Cardiac septum (tissue), 1 donor: Measurements from ENCODE around the gene HYAL2. TPM values are rescaled to one million over a fixed set of nuclear protein-coding genes. Genes with fewer than 3 reads are reported as not detected.
A peak's percentile ranks its signal among the peaks of the same experiment; 100 is the strongest.

Experiments used
- DNase-seq: peaks from one replicate; pipeline ENCODE4 v3.0.0-alpha.2; 2020; ENCODE audit warnings: low spot score
- intact Hi-C: fragments of 100-400 bp; cut with DNase I; formaldehyde crosslinking; loops from one replicate; pipeline ENCODE4 v1.14.0; 2022
- total RNA-seq: library from RNA; stranded (reverse); fragmentation: NEBNext Ultra II Directional; extraction: Animal tissue kit (Norgen Biotek cat#: 25700); gene quantifications from one replicate; pipeline ENCODE4 v1.2.1, GENCODE V29; 2021
- donor health status: DM: no; HTN: no; CAD: no.

The HYAL2 gene
- total RNA-seq, 1 donor from 2014 or later = 42.0 TPM

GRCh38 chr3:50352781-50353180, 30.2 kb upstream of the HYAL2 start:
- intact Hi-C loops = loop anchor here (5.0 kb wide), 2 partner anchors 260 to 1150 kb away; partner anchors contain the start of genes CISH and DCAF1
- DNase-seq = no peak

GRCh38 chr3:50351323-50351697, 28.8 kb upstream of the HYAL2 start:
- intact Hi-C loops = loop anchor here (1.0 to 5.0 kb wide), 3 partner anchors 8 to 1151 kb away; partner anchors contain the start of genes CISH, DCAF1 and TMEM115
- DNase-seq = no peak

- DNase-seq = peak; percentile 100
- intact Hi-C loops = loop anchor here (1.0 to 5.0 kb wide), 3 partner anchors 9 to 1152 kb away; partner anchors contain the start of genes CISH, DCAF1 and TMEM115
These were observed 28.2 kb upstream of the HYAL2 start, which contains the start of the genes CYB561D2 and NPRL2 for GRCh38 chr3:50350527-50351322. Gene CYB561D2 (plus strand): TSS chr3:50350862. CDS start chr3:50351434, 572 bp downstream. Gene NPRL2 (minus strand): TSS chr3:50350775. CDS start chr3:50350652, 123 bp downstream.

- intact Hi-C loops = loop anchor here (5.0 kb wide), 2 partner anchors 262 to 1152 kb away; partner anchors contain the start of genes CISH and DCAF1
- no peak for DNase-seq
These were observed 27.6 kb upstream of the HYAL2 start for GRCh38 chr3:50350213-50350526.

- no peak for DNase-seq
- intact Hi-C loops = loop anchor here (2.0 kb wide), 1 partner anchor 196 kb away; no protein-coding TSS in a partner anchor
These were observed 24.8 kb upstream of the HYAL2 start for GRCh38 chr3:50347187-50347813.

GRCh38 chr3:50345586-50346234, 23.2 kb upstream of the HYAL2 start, which contains the start of gene ZMYND10:
Gene ZMYND10 (minus strand): TSS chr3:50345732. CDS start chr3:50345579, 153 bp downstream.
- DNase-seq = peak; percentile 88
- intact Hi-C loops = loop anchor here (2.0 kb wide), 1 partner anchor 197 kb away; no protein-coding TSS in a partner anchor

- intact Hi-C loops = no loop called here
These were observed 22.5 kb upstream of the HYAL2 start for GRCh38 chr3:50345008-50345407.

GRCh38 chr3:50342813-50343633, 20.5 kb upstream of the HYAL2 start:
- no peak for DNase-seq
- intact Hi-C loops = no loop called here

More at GRCh38 chr3:50345008-50345407, 22.5 kb upstream of the HYAL2 start:
- DNase-seq = no peak

GRCh38 chr3:50341996-50342650, 19.6 kb upstream of the HYAL2 start:
- intact Hi-C loops = no loop called here
- no peak for DNase-seq

GRCh38 chr3:50341537-50341936, 19.0 kb upstream of the HYAL2 start:
- no peak for DNase-seq

GRCh38 chr3:50340448-50341329, 18.1 kb upstream of the HYAL2 start, which contains the start of gene RASSF1:
Gene RASSF1 (minus strand): TSS chr3:50340836. CDS start chr3:50340805, 31 bp downstream.
- intact Hi-C loops = no loop called here
- DNase-seq = peak; percentile 87

More at GRCh38 chr3:50341537-50341936, 19.0 kb upstream of the HYAL2 start:
- intact Hi-C loops = no loop called here

GRCh38 chr3:50340147-50340447, 17.6 kb upstream of the HYAL2 start:
- no peak for DNase-seq
- intact Hi-C loops = no loop called here

GRCh38 chr3:50339485-50340146, 17.1 kb upstream of the HYAL2 start:
- no peak for DNase-seq
- intact Hi-C loops = loop anchor here (5.0 kb wide), 1 partner anchor 37 kb away; the partner anchor contains the start of gene HYAL1

- intact Hi-C loops = loop anchor here (5.0 kb wide), 1 partner anchor 37 kb away; the partner anchor contains the start of gene HYAL1
- no peak for DNase-seq
These were observed 16.4 kb upstream of the HYAL2 start for GRCh38 chr3:50338965-50339364.

GRCh38 chr3:50337175-50337861, 14.8 kb upstream of the HYAL2 start:
- peak; percentile 100 for DNase-seq

More at GRCh38 chr3:50337175-50337861, 14.8 kb upstream of the HYAL2 start:
- intact Hi-C loops = loop anchor here (5.0 kb wide), 1 partner anchor 35 kb away; the partner anchor contains the start of gene HYAL1
